NCI-H2196 (cell line): Measurements from ENCODE around the gene AUTS2.
A peak's percentile ranks its signal among the peaks of the same experiment; 100 is the strongest.

Source experiments
- DNase-seq: peaks from one replicate; lab custom pipeline; 2025; ENCODE audit not compliant: unreplicated experiment; lab: John Stamatoyannopoulos, UW

The AUTS2 gene

GRCh38 chr7:70660154-70660818 is 1062.0 kb downstream of the AUTS2 start:
- DNase-seq = no peak

DNA sequence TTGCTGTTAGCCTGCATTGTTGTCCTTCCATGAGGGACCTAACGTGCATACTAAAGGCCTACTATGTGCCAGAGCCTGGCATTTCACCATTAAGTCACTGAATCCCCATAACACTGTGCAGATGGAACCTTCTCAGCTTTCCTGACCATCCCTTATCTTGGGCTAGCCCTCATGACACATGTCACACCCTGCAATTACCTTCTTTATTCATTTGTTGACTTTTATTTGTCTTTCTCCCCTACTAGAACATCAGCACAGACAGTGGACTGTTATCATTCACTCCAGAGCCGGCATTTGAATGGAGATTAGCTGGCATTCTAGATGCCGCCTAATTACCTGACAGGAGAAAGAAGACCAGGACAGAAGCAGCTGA is 1062.5 kb downstream of the AUTS2 start:
- no peak for DNase-seq

DNA sequence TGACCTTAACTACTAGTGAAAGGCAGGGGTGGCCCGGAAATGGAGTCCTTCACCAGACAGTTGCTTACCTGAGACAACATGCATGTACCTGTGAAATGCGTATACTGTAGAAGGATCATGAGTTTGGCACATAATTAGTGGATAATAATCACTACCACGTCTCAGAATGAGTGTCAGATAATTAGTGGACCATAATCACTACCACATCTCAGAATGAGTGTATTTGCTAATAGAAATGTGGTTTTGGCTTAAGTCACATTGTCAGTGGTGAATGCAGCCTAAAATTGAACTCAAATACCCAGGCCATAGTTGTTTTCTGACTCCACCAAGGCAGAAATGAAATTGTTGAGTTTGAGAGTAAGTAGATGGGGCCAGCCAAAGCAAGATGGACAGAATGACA is 1065.4 kb downstream of the AUTS2 start:
- DNase-seq = no peak

DNA sequence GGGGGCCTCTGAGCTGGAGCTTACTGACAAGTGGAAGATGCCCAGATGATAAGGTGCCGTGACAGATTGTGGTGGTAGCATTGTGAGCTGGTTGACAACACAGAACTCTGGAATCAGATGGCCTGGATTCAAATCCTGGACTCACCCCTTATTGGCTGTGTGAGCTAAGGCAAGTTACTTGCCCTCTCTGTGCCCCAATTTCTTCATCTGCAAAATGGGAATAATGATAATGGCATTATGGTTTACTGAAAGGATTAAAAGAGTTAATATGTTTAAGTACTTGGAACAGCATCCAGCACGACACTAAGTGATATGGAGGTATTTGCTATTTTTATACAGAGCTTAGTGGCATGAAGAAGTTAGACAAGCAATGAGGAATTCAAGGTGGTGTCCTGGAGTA is 1067.7 kb downstream of the AUTS2 start:
- no peak for DNase-seq

DNA sequence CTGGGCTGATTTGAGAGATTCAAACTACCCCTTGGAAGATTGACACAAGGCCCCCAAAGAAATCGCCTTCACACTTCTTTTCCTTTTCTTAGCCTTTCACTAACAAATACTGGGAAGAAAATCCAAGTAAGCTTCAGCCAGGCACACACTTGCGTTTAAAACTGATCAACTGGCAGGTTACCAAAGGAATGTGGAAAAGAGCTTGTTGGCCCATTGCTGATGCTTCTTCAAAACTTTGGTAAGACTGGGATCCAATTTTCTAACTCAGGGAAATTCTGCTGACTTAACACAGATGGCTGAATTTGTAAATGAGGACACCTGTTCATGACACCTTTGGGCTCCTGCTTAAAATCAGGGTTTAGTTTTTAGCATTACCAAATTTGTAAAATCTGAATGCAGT is 1069.1 kb downstream of the AUTS2 start:
- DNase-seq = no peak

DNA sequence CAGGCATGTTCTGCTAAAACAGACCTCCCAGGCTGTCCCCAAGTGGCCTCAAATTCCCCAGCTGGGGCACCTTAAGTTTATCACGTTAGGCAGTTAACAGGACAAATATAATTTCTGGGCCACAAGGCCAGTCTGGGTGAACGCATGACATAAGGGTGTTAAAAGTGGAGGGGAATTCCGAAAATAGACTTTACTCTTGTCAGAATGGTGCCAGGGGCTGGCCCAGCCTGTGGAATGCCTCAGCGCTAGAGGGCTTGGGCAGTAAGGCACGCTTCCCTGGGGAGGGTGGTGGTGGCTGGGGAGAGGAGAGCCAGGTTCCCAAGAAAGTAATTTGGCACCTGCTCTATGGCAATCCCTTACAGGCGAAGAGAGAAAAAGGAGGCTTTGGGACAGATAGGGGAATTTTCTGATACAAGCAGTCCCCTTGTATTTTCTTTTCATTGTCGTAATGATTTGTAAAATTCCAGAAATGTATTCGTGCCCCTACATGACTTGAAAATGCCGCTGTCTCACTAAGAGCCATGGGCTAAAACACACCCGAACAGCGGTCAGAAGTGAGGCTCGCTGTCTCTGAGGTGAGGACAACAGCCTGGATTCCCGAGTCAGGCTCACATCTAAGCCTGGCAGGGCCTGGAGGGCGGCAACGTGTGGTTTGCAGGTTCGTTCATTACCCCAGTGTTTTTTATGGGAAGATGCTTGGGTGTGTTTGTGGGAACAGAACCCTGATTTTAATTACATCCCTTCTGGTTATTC is 1070.5 kb downstream of the AUTS2 start:
- DNase-seq = no peak

DNA sequence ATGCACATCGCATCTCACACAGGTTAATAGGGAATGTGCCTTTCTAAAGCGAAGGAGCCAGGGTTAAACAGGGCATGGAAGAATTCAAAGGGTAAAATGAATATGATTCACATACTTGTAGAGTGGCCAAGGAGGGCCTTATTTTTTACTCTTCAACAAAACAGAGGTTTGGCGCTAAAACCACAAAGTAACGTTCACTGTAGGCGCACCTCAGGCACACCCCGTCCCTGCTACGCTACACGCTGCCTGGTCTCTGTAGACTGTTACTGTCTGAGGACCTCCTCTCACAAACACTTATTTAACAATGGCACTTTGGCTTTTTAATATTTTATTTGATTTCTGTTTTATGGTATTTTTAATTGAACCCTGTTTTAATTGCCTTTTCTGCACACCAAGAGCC is 1071.6 kb downstream of the AUTS2 start:
- DNase-seq = no peak

DNA sequence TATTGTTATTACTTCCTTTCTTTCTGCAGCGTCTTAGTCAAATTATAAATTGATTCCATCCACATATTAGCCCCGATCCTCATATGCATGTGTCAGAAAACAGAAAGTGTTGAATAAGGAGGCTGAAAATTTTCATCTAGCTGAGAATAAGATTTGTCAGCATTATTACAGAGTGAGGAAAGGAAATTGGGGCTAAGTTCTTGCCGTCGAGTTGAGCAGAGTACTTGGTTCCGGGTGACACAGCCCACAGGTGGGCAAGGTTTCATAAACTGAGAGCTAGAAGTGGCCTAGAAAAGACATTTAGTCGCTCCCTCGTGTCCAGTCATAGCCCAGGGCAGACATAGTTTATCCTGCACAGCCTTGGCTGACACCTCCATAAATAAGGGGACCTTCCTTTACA is 1072.0 kb downstream of the AUTS2 start:
- no peak for DNase-seq

- no peak for DNase-seq
Observed at GRCh38 chr7:70673778-70674570, 1075.7 kb downstream of the AUTS2 start.

DNA sequence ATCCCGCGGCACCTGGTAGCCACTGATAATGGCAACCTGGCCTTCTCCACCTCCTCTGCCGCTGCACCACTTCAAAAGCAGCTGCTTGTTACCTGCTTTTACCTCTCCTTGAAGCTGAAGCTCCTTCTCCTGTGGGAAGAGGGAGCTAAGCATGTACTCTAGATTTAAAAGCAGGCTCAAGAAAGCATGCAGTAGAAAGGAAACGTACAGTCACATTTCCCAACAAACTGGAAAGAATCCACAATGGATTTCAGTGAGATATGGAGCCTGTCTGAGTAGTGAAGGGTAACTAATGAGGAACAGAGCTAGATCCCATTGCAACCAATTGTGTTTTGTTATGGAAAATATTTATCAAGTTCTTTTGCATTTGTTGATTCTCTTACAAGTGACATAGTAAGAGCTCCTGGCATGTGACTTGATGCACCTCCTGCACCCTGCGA is 1076.3 kb downstream of the AUTS2 start:
- no peak for DNase-seq

DNA sequence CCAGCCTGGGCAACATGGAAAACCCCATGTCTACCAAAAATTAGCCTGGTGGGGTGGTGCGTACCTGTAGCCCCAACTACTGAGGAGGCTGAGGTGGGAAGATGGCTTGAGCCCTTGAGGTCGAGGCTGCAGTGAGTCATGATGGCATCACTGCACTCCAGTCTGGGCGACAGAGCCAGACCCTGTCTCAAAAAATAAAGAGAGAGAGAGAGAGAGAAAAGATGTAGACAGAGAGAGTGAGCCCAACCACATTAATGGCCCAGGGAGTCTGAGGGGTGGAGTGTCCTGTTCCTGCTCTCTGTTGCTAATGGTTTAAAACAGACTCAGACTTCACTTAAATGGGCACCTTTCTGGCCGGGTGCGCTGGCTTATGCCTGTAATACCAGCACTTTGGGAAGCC is 1078.0 kb downstream of the AUTS2 start:
- DNase-seq = no peak

DNA sequence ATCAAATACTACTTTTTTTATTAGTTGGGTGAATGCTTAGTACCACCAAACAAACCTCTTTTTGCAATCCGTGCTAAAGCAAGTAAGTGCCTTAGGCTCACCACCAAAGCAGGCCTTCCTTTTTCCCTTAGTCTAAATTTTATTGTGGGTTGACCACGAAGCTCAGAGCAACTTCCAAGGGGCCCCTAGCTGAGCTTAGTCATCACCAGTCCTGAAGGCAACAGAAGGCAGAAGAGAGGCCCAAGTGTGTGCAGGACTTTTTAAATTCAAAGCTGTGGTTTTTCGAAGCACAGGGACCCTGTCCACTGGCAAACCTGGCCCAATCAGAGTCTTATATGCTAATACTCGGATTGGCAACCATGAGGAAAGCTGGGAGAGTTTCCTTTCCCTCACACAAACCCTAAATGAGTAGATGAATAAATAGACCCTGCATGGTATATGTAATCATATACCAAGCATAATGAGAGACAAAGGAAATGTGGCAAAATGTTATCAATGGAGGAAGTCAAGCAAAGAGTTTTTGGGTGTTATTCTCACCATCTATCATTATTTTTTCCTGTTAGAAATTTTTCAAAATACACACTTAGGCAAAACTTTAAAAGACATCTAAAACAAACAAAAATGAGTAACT is 1080.5 kb downstream of the AUTS2 start:
- no peak for DNase-seq

- no peak for DNase-seq
Observed at GRCh38 chr7:70679661-70680060, 1081.4 kb downstream of the AUTS2 start.

DNA sequence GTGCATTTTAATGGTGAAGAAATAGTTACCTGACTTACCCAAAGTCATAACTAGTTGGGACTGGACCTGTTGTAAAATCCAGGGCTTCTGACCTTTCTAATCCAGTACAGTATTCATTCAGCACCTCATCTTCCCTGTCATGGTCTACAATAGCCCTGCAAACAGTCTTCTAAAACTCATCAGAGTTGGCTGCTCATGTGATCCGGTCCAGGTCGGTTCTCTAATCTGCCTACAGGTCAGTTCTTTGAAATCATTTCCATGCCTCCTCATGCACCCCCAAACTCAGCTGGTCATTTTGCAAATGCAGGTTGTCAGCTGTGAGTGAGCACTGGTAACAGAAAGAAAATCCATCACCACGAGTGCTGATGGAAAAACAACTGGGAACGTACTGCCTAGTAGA is 1082.0 kb downstream of the AUTS2 start:
- no peak for DNase-seq

- no peak for DNase-seq
Observed at GRCh38 chr7:70680743-70681468, 1082.6 kb downstream of the AUTS2 start.

GRCh38 chr7:70681469-70682350 is 1083.4 kb downstream of the AUTS2 start:
- no peak for DNase-seq

- DNase-seq = no peak
Observed at GRCh38 chr7:70684173-70684572, 1085.9 kb downstream of the AUTS2 start.

DNA sequence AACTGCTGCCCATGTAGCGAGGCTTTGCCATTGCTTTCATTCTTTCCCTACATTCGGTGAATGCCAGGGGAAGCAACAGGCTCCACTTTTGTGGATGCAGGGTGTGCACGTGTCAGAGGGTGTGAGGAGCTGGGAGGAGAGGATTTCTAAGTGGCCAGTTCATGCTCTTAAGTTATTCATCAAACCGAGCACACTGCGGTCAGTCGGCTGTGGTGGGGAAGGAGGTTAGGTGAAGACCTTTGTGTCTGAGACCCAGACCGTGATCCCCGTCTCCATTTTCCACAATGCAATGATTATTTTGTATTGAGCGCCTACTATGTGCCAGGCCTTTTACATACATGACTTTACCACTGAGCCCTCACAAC is 1095.0 kb downstream of the AUTS2 start:
- no peak for DNase-seq

DNA sequence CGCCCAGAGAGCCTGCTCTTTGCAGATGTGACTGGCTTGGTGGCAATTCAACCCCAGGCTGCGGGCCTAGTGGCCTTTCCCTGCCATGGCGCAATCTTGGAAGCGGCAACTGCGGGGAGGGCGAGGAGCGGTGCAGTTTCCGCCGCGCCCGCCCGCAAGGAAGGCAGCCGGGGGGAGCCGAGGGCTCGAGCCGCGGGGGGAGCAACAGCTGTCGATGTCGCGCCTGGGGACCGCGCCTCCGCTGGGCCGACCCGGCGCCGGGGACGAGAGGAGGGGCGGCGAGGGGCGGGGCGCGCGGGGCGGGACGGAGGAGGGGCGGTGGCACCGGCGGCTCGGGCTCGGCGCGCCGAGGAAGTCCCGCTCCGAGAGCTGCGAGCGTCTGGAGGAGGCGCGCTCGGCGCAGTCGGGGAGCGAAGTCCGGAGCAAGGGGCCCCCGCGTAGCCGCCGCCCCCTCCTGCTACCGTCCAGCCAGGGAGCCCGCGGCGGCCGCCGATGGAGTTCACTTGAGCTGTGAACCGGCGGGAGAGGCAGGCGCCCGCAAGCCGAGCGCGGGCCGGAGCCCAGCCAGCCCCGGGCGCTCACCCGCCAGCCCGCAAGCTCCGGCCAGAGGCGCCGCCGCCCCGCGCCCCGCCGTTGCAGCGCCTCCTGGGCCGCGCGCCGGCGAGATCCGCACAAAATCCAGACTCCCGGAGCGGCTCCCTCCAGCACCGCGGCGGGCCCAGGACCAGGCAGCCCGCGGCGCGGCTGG is 1095.6 kb downstream of the AUTS2 start:
- peak; percentile 70 for DNase-seq
